GM19238 (cell line): Measurements from ENCODE around the gene ZBTB44.

Experiments used
- DNase-seq: peaks from one replicate; pipeline ENCODE4 v3.0.0; 2011; ENCODE audit warnings: low spot score; ENCODE audit not compliant: insufficient read length

The ZBTB44 gene

DNA sequence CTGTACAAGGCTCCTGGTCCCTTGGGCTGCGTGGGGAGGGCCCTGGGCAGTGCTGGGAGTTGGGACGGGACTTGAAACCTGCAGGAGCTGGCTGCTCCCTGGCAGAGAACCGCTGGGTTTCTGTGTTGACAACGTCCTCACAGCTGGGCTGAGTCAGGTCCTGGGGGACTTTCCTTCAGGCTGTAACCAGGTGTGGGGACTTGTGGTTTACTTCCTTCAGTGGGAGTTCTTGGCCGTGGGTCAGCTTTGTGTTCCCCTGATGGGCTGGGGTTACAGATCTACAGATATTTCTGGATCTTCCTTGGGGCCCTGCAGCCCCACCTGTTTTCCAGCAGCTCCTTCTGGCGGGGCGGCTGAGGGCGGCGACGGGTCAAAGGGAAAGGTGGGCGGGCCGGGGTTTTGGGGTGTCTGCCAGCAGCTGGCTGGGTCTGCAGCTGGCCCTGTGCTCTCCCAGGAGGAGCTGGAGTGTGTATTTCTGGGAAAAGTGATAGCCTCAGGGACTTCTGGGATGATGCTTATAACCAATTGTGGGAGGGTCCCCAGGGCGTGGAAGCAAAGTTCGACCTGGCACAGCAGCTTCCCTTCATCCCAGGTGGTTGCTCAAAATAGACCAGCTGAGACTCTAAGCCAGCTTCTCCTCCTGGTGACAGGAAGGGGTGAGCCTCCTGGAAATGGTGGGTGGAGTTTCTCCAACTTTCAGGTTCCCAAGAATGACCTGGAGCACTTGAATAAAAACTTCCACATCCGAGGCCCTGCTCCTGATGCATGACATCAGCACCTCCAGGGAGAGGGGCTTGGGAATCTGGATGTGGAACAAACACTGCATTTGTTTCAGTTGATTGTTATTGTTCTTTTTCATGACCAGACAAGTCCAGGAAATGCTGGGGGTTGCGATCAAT lies 136.0 kb downstream of the ZBTB44 start:
- no peak for DNase-seq

DNA sequence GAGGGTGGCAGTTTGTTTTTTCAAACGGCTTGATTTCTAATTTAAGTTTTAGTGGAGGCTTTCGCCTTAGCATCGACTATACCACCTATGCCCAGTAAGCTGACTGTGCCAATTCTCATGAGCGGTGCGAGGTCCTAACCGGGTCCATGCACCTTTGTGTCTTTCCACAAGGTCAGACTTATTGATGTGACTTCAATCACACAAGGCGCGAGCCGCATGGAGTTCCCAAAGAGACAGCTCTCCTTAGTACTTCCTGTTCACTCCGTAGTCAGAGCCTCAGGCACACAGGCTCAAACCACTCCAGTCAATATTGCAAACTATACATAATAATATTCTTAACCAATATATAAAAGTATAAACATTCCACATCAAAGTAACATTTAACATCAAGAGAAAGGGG lies 136.9 kb downstream of the ZBTB44 start:
- no peak for DNase-seq
